GM20000 (cell line): ENCODE measurements around the gene SLC35B2.

ENCODE experiments used
- DNase-seq: peaks from one replicate; pipeline ENCODE4 v3.0.0; 2012; ENCODE audit warnings: low spot score
- TF ChIP-seq, protein P1 (sequence below): IDR thresholded peaks from 2 replicates; pipeline ENCODE4 v1.5.1; 2012; ENCODE audit warnings: mild to moderate bottlenecking, control low read depth; ENCODE audit errors: extremely low read depth, missing control alignments

SLC35B2 gene

GRCh38 chr6:44266347-44266746, 9.0 kb upstream of the SLC35B2 start:
- DNase-seq, result peak; percentile 88
- TF ChIP-seq, protein P1, sequence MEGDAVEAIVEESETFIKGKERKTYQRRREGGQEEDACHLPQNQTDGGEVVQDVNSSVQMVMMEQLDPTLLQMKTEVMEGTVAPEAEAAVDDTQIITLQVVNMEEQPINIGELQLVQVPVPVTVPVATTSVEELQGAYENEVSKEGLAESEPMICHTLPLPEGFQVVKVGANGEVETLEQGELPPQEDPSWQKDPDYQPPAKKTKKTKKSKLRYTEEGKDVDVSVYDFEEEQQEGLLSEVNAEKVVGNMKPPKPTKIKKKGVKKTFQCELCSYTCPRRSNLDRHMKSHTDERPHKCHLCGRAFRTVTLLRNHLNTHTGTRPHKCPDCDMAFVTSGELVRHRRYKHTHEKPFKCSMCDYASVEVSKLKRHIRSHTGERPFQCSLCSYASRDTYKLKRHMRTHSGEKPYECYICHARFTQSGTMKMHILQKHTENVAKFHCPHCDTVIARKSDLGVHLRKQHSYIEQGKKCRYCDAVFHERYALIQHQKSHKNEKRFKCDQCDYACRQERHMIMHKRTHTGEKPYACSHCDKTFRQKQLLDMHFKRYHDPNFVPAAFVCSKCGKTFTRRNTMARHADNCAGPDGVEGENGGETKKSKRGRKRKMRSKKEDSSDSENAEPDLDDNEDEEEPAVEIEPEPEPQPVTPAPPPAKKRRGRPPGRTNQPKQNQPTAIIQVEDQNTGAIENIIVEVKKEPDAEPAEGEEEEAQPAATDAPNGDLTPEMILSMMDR, result no peak

- TF ChIP-seq, protein P1, result no peak
- DNase-seq, result no peak
Observed at GRCh38 chr6:44265722-44266233, 8.4 kb upstream of the SLC35B2 start.

DNA sequence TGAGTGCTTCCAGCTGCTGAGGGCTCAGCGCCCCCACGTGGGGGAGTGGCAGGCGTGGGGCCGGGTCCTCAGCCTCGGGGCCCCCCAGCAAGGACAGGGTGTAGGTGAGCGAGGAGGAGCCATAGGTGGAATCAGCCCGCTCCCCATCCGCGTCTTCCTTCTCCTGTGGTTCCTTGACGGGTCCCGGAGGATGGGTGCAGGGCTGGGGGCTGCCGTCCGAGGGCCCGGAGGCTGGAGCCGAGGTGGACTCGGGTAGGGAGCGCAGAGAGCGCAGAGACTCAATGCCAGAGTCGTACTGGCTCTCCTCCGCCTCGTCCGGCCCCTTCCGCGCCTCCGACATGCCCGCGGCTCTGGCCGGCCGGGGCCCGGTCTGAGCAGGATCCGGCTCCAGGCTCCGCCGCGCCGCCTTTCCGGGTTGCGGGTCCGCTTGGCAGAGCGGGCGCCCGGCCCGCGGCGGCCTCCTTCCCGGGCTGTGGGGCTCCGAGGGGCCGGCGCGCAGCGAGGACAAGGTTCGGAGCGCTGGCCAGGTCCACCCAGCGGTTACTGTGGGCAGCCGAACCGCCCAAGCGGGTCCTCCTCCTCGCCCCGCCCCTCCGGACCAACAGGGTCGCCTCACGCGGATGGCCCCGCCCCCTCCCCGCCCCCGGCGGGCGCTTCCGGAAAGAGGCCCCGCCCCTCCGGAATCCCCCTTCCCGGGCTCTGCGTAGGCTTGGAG, 7.8 kb upstream of the SLC35B2 start, which contains the start of gene NFKBIE:
TSS of gene NFKBIE (minus strand) at position 545 of the 715 bp plus-strand sequence. CDS start at position 340, 205 bp downstream.
- DNase-seq, result peak; percentile 96

DNA sequence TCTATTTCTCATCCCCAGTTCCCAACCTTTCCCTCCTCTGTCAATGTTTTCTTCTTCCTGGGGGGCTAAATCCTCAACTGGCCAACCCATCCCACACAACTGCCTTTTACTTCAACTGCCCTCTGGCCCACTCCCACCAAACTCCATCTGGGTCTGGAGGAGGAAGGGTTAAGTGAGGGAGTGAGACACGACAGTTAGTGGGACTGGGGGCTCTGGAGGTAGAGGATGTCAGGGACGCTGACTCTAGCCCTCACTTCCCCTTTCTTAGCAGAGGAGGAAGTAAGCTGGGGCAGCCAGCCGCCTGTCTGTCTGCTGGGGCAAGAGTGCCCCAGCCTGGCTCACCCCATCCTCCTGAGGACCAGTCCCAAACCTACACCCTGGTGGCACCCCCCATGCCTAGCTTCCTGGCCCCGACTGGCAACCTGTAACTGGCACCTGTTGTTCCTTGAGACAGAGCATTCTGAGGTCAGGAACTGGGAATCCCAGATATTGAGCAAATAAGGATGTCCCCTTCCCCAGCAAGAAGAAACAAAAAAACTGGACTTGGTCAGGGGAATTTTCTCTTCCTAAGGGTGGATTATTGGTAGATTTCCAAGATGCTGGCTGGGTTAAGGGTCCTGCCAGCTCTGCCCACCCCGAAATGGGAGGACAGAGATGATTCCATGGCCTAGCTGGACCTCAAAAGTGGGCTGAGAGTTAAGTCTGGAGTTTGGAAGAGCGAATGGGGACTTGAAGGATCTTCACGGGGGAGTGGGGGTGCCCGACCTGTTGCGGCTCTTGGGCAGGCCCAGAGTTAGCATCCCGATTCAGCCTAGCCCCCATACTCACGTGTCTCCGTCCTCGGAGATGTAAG, 7.1 kb upstream of the SLC35B2 start:
- DNase-seq, result peak; percentile 78
- TF ChIP-seq, protein P1, result no peak

More for the DNA sequence above, 7.8 kb upstream of the SLC35B2 start, which contains the start of gene NFKBIE:
- TF ChIP-seq, protein P1, result peak; percentile 53

GRCh38 chr6:44263354-44264100, 6.2 kb upstream of the SLC35B2 start:
- peak; percentile 76 for DNase-seq
- TF ChIP-seq, protein P1, result no peak

GRCh38 chr6:44262467-44263353, 5.4 kb upstream of the SLC35B2 start:
- no peak for DNase-seq
- TF ChIP-seq, protein P1, result no peak
